Measurements from ENCODE around the gene COPG2.

DNA sequence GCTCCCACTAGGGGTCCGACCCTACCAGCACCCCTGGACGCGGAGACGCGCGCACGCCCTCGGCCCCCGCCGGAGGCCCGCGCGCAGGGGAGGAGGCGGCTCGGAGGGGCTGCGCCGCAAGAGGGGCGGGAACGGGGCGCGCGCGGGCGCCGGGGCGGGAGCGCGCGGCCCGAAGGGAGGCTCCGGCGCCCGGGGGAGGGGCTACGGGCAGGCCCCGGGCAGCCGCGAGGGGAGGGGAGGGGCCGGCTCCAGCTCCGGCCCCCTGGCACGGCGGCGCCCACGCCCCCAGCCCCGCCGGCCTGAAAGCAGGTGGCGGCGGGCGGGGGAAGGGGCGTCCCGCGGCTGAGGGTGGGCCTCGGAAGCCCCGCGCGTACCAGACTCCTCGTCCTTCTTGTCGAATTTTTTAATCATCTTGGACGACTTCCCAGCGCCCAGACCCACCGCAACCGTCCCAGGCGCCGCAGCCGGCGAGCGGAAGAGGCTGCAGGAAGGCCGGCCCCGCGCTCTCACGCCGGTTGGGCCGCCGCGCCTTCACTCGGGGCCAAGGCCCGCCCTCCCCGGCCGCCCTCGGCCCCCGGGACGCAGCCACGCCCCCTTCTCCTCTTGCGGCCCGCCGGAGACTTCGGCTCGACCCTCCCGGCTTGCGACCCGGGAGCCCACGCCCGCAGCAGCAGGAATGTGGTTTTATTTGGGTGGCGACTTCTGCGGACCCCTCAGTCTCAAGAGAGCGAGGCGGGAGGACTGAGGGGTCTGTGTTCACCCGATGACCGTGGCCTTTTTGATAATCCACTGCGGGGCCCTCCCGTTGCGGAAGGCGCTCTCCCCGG is at the start of gene COPG2:
- TF ChIP-seq CHD2 (IDR thresholded peaks at IDR 0.05; ENCODE audit: low read depth, low read length): no peak
- TF ChIP-seq, protein P1, sequence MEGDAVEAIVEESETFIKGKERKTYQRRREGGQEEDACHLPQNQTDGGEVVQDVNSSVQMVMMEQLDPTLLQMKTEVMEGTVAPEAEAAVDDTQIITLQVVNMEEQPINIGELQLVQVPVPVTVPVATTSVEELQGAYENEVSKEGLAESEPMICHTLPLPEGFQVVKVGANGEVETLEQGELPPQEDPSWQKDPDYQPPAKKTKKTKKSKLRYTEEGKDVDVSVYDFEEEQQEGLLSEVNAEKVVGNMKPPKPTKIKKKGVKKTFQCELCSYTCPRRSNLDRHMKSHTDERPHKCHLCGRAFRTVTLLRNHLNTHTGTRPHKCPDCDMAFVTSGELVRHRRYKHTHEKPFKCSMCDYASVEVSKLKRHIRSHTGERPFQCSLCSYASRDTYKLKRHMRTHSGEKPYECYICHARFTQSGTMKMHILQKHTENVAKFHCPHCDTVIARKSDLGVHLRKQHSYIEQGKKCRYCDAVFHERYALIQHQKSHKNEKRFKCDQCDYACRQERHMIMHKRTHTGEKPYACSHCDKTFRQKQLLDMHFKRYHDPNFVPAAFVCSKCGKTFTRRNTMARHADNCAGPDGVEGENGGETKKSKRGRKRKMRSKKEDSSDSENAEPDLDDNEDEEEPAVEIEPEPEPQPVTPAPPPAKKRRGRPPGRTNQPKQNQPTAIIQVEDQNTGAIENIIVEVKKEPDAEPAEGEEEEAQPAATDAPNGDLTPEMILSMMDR (CRISPR knock-in tag; IDR thresholded peaks at IDR 0.05): no peak
- no peak for TF ChIP-seq ZBTB10 (CRISPR knock-in tag; IDR thresholded peaks at IDR 0.05; ENCODE audit: borderline replicate concordance)
- TF ChIP-seq, protein P2, sequence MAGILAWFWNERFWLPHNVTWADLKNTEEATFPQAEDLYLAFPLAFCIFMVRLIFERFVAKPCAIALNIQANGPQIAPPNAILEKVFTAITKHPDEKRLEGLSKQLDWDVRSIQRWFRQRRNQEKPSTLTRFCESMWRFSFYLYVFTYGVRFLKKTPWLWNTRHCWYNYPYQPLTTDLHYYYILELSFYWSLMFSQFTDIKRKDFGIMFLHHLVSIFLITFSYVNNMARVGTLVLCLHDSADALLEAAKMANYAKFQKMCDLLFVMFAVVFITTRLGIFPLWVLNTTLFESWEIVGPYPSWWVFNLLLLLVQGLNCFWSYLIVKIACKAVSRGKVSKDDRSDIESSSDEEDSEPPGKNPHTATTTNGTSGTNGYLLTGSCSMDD (CRISPR knock-in tag; IDR thresholded peaks at IDR 0.05): no peak
- peak; percentile 55; the same call in 1 of the 2 replicates for TF ChIP-seq ZZZ3 (CRISPR knock-in tag; IDR thresholded peaks at IDR 0.05; ENCODE audit: borderline replicate concordance)
- TF ChIP-seq MBNL3 (CRISPR knock-in tag; conservative IDR thresholded peaks at IDR 0.05): no peak
- no peak; the same call in 1 of the 2 replicates for TF ChIP-seq ZNF441 (CRISPR knock-in tag; IDR thresholded peaks at IDR 0.05; ENCODE audit: borderline replicate concordance)
